Gastroesophageal sphincter (tissue), 4 donors: ENCODE measurements around the gene FGGY. TPM values are rescaled to one million over a fixed set of nuclear protein-coding genes. Genes with fewer than 3 reads are reported as not detected.

Source experiments
- ATAC-seq: fragments of 150-250 bp; one replicate; pipeline ENCODE4 v1.9.1; 2016; ENCODE audit warnings: mild to moderate bottlenecking, moderate library complexity
- H3K27ac ChIP-seq, 4 donors: fragments of 200-600 bp; sonication (generic) in 3 of 4; 1 replicate in 3 of 4; 2 replicates in 1 of 4; pipeline ENCODE4 v1.5.1; 2016 to 2019
- H3K27me3 ChIP-seq: fragments of 200-600 bp; sonication (generic); one replicate; pipeline ENCODE4 v1.5.1; 2019
- H3K36me3 ChIP-seq, 2 donors: fragments of 200-600 bp; sonication (generic); one replicate each; pipeline ENCODE4 v1.5.1; 2019; ENCODE audit warnings: control low read depth in 1 of 2
- H3K4me1 ChIP-seq, 3 donors: fragments of 200-600 bp; sonication (generic); 1 replicate in 2 of 3; 2 replicates in 1 of 3; pipeline ENCODE4 v1.5.1; 2016 to 2019; ENCODE audit warnings: control low read depth in 2 of 3
- H3K4me3 ChIP-seq, 2 donors: fragments of 200-600 bp; sonication (generic); one replicate each; pipeline ENCODE4 v1.5.1; 2019; ENCODE audit warnings: mild to moderate bottlenecking in 1 of 2, moderate library complexity in 1 of 2
- H3K9me3 ChIP-seq, 3 donors: fragments of 200-600 bp; sonication (generic); one replicate each; pipeline ENCODE4 v1.5.1; 2017 to 2019; ENCODE audit warnings: control low read depth in 2 of 3
- CTCF ChIP-seq, 4 experiments: fragments of 200-600 bp in 2 of 4; fragments of 450-650 bp in 2 of 4; sonication (generic) in 1 of 4; IDR thresholded peaks; one replicate each; pipeline ENCODE4 v1.5.1; 2017 to 2019; ENCODE audit warnings: antibody characterized with exemption in 4 of 4, mild to moderate bottlenecking in 2 of 4, moderate library complexity in 2 of 4
- EP300 ChIP-seq: sonication (generic); formaldehyde crosslinking; IDR thresholded peaks from one replicate; pipeline ENCODE4 v1.6.1; 2017; ENCODE audit warnings: antibody characterized with exemption, mild to moderate bottlenecking
- POLR2A ChIP-seq, 2 donors: fragments of 450-650 bp; IDR thresholded peaks; one replicate each; pipeline ENCODE4 v1.6.1; 2017; ENCODE audit warnings: antibody characterized with exemption in 2 of 2, mild to moderate bottlenecking in 2 of 2, moderate library complexity in 1 of 2
- POLR2AphosphoS5 ChIP-seq: sonication (generic); formaldehyde crosslinking; IDR thresholded peaks from one replicate; pipeline ENCODE4 v1.6.1; 2017; ENCODE audit warnings: antibody characterized with exemption
- WGBS, 2 donors: methylation state at CpG; one replicate each; pipeline ENCODE4 v1.1.5; 2018; ENCODE audit warnings: low coverage in 1 of 2; 5-methylcytosine and 5-hydroxymethylcytosine counted together
- total RNA-seq, 4 donors: library from RNA; depleted of rRNA; stranded (reverse); fragments of >200 nt; gene quantifications; one replicate each; pipeline ENCODE4 v1.1.0, GENCODE V29; 2016

FGGY gene
- total RNA-seq, 4 donors from 2014 or later: 19.0 to 29.6 (median 25.2) TPM

- Histone ChIP-seq H3K27me3 (no peaks in the 10 kb centered on the region), H3K4me1 (no peaks in the 10 kb centered on the region), H3K36me3 (peaks cover 0 to 3% of the 10 kb centered on the region in 2 donors), H3K9me3 (no peaks in the 10 kb centered on the region), H3K4me3 (no peak overlapping the region), H3K27ac (no peak overlapping the region)
- TF ChIP-seq CTCF (IDR thresholded peaks at IDR 0.05) (no peak), POLR2A (IDR thresholded peaks at IDR 0.05) (no peak), EP300 (no peak), POLR2AphosphoS5 (no peak)
- WGBS, 2 donors: 88 to 98% methylated on average over 5 of the region's 5 CpGs
- ATAC-seq: no peak
Measured at GRCh38 chr1:59340411-59341307, 43.8 kb downstream of the FGGY start.

GRCh38 chr1:59342801-59343575 lies 46.1 kb downstream of the FGGY start:
- no peak for ATAC-seq
- no peak for TF ChIP-seq CTCF (IDR thresholded peaks at IDR 0.05)
- no peak for TF ChIP-seq POLR2AphosphoS5
- TF ChIP-seq POLR2A (IDR thresholded peaks at IDR 0.05): no peak
- no peak for TF ChIP-seq EP300
- 88 to 91% methylated on average over 3 of the region's 3 CpGs for WGBS, 2 donors

GRCh38 chr1:59343576-59343840 lies 46.6 kb downstream of the FGGY start:
- H3K9me3 ChIP-seq: no peaks in the 10 kb centered on the region
- no peak for ATAC-seq
- H3K4me3 ChIP-seq: no peak overlapping the region
- H3K4me1 ChIP-seq: no peaks in the 10 kb centered on the region
- no peaks in the 10 kb centered on the region for H3K27me3 ChIP-seq
- H3K27ac ChIP-seq: no peak overlapping the region
- TF ChIP-seq POLR2AphosphoS5: no peak
- TF ChIP-seq CTCF (IDR thresholded peaks at IDR 0.05): no peak
- no peak for TF ChIP-seq POLR2A (IDR thresholded peaks at IDR 0.05)
- no peak for TF ChIP-seq EP300
- 83% methylated on average over 1 of the region's 1 CpG; no CpG with 5 or more reads in 1 of the 2 donors for WGBS, 2 donors
- peaks cover 0 to 3% of the 10 kb centered on the region in 2 donors for H3K36me3 ChIP-seq

More at GRCh38 chr1:59342801-59343575, 46.1 kb downstream of the FGGY start:
- Histone ChIP-seq H3K9me3 (no peaks in the 10 kb centered on the region), H3K4me1 (no peaks in the 10 kb centered on the region), H3K27ac (no peak overlapping the region), H3K4me3 (no peak overlapping the region), H3K36me3 (peaks cover 0 to 3% of the 10 kb centered on the region in 2 donors), H3K27me3 (no peaks in the 10 kb centered on the region)

GRCh38 chr1:59345221-59345620 lies 48.3 kb downstream of the FGGY start:
- no peak overlapping the region for H3K4me3 ChIP-seq
- H3K9me3 ChIP-seq: no peaks in the 10 kb centered on the region
- H3K4me1 ChIP-seq: no peaks in the 10 kb centered on the region
- WGBS, 2 donors: 63 to 93% methylated on average over 1 of the region's 1 CpG
- no peak for ATAC-seq
- no peak overlapping the region for H3K27ac ChIP-seq
- no peaks in the 10 kb centered on the region for H3K27me3 ChIP-seq
- TF ChIP-seq POLR2AphosphoS5 (no peak), EP300 (no peak), POLR2A (IDR thresholded peaks at IDR 0.05) (no peak), CTCF (IDR thresholded peaks at IDR 0.05) (no peak)
- peaks cover 0 to 3% of the 10 kb centered on the region in 2 donors for H3K36me3 ChIP-seq
